Loucy (cell line): ENCODE results near the gene RBBP6.

Experiments used
- EZH2phosphoT487 ChIP-seq: fragments of 200-600 bp; IDR thresholded peaks from 2 replicates; pipeline ENCODE4 v1.6.1; 2018; ENCODE audit warnings: antibody characterized with exemption, mild to moderate bottlenecking, moderate library complexity, borderline replicate concordance
- TF ChIP-seq, protein P1 (sequence below): fragments of 200-600 bp; sonication (generic); conservative IDR thresholded peaks from 2 replicates; pipeline ENCODE4 v1.5.1; 2014; ENCODE audit warnings: mild to moderate bottlenecking, antibody characterized with exemption, low read length

GRCh38 chr16:24539295-24539849 is at the start of gene RBBP6:
- TF ChIP-seq, protein P1, sequence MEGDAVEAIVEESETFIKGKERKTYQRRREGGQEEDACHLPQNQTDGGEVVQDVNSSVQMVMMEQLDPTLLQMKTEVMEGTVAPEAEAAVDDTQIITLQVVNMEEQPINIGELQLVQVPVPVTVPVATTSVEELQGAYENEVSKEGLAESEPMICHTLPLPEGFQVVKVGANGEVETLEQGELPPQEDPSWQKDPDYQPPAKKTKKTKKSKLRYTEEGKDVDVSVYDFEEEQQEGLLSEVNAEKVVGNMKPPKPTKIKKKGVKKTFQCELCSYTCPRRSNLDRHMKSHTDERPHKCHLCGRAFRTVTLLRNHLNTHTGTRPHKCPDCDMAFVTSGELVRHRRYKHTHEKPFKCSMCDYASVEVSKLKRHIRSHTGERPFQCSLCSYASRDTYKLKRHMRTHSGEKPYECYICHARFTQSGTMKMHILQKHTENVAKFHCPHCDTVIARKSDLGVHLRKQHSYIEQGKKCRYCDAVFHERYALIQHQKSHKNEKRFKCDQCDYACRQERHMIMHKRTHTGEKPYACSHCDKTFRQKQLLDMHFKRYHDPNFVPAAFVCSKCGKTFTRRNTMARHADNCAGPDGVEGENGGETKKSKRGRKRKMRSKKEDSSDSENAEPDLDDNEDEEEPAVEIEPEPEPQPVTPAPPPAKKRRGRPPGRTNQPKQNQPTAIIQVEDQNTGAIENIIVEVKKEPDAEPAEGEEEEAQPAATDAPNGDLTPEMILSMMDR: no peak; the same call in 1 of the 2 replicates
- TF ChIP-seq EZH2phosphoT487: no peak
